Duodenal mucosa (tissue), 2 donors: ENCODE results near the gene ALG8.

Experiments used
- H3K27ac ChIP-seq: one replicate; pipeline ENCODE4 v1.7.0; 2013; ENCODE audit warnings: low read depth, low read length
- H3K27me3 ChIP-seq, 2 donors: one replicate each; pipeline ENCODE4 v1.7.0; 2013; ENCODE audit warnings: low read length in 2 of 2, control low read depth in 1 of 2; ENCODE audit not compliant: insufficient read depth in 2 of 2, control insufficient read depth in 1 of 2
- H3K36me3 ChIP-seq, 2 donors: one replicate each; pipeline ENCODE4 v1.7.0; 2013; ENCODE audit warnings: low read length in 2 of 2, control low read depth in 1 of 2; ENCODE audit not compliant: insufficient read depth in 2 of 2, control insufficient read depth in 1 of 2
- H3K4me1 ChIP-seq, 2 donors: one replicate each; pipeline ENCODE4 v1.7.0; 2013; ENCODE audit warnings: low read length in 2 of 2, control low read depth in 1 of 2; ENCODE audit not compliant: insufficient read depth in 2 of 2, control insufficient read depth in 1 of 2
- H3K4me3 ChIP-seq, 2 donors: one replicate each; pipeline ENCODE4 v1.7.0; 2013; ENCODE audit warnings: low read length in 2 of 2, low read depth in 1 of 2
- H3K9ac ChIP-seq, 2 donors: one replicate each; pipeline ENCODE4 v1.7.0; 2013; ENCODE audit warnings: low read length in 2 of 2, low read depth in 1 of 2
- H3K9me3 ChIP-seq, 2 donors: one replicate each; pipeline ENCODE4 v1.7.0; 2013; ENCODE audit warnings: low read length in 2 of 2, control low read depth in 1 of 2; ENCODE audit not compliant: control insufficient read depth in 1 of 2

ALG8 gene

GRCh38 chr11:78171951-78172350 lies 32.5 kb upstream of the ALG8 start:
- Histone ChIP-seq H3K27ac (no peak overlapping the region), H3K27me3 (no peaks in the 10 kb centered on the region), H3K4me3 (no peak overlapping the region), H3K36me3 (peaks cover 0 to 20% of the 10 kb centered on the region in 2 donors), H3K4me1 (no peaks in the 10 kb centered on the region), H3K9ac (no peak overlapping the region), H3K9me3 (no peaks in the 10 kb centered on the region)

- H3K27me3 ChIP-seq: no peaks in the 10 kb centered on the region
- no peaks in the 10 kb centered on the region for H3K9me3 ChIP-seq
- H3K27ac ChIP-seq: no peak overlapping the region
- H3K4me3 ChIP-seq: no peak overlapping the region
- H3K4me1 ChIP-seq: no peaks in the 10 kb centered on the region
- peaks cover 0 to 18% of the 10 kb centered on the region in 2 donors for H3K36me3 ChIP-seq
- no peak overlapping the region for H3K9ac ChIP-seq
These were observed 31.6 kb upstream of the ALG8 start for GRCh38 chr11:78170874-78171549.

- no peaks in the 10 kb centered on the region for H3K4me1 ChIP-seq
- H3K27ac ChIP-seq: peak overlapping the region; percentile 36
- no peaks in the 10 kb centered on the region for H3K9me3 ChIP-seq
- H3K4me3 ChIP-seq: no peak overlapping the region
- no peak overlapping the region for H3K9ac ChIP-seq
- no peaks in the 10 kb centered on the region for H3K27me3 ChIP-seq
- H3K36me3 ChIP-seq: peaks cover 0 to 18% of the 10 kb centered on the region in 2 donors
These were observed 31.0 kb upstream of the ALG8 start for GRCh38 chr11:78170413-78170812.

- Histone ChIP-seq H3K9ac (no peak overlapping the region), H3K4me3 (no peak overlapping the region), H3K4me1 (no peaks in the 10 kb centered on the region)
These were observed 29.4 kb upstream of the ALG8 start for GRCh38 chr11:78168539-78169477.

GRCh38 chr11:78166855-78167469 lies 27.5 kb upstream of the ALG8 start:
- H3K27ac ChIP-seq: no peak overlapping the region
- no peak overlapping the region for H3K4me3 ChIP-seq
- no peaks in the 10 kb centered on the region for H3K4me1 ChIP-seq

More at GRCh38 chr11:78168539-78169477, 29.4 kb upstream of the ALG8 start:
- no peaks in the 10 kb centered on the region for H3K9me3 ChIP-seq
- H3K27ac ChIP-seq: no peak overlapping the region
- no peaks in the 10 kb centered on the region for H3K27me3 ChIP-seq
- H3K36me3 ChIP-seq: peaks cover 0 to 12% of the 10 kb centered on the region in 2 donors

GRCh38 chr11:78164471-78164870 lies 25.0 kb upstream of the ALG8 start:
- no peaks in the 10 kb centered on the region for H3K4me1 ChIP-seq
- H3K36me3 ChIP-seq: no peaks in the 10 kb centered on the region
- H3K9ac ChIP-seq: no peak overlapping the region
- no peaks in the 10 kb centered on the region for H3K27me3 ChIP-seq
- no peak overlapping the region for H3K4me3 ChIP-seq
- no peaks in the 10 kb centered on the region for H3K9me3 ChIP-seq
- H3K27ac ChIP-seq: no peak overlapping the region

More at GRCh38 chr11:78166855-78167469, 27.5 kb upstream of the ALG8 start:
- H3K36me3 ChIP-seq: peaks cover 0 to 3% of the 10 kb centered on the region in 2 donors
- H3K27me3 ChIP-seq: no peaks in the 10 kb centered on the region
- H3K9me3 ChIP-seq: no peaks in the 10 kb centered on the region
- no peak overlapping the region for H3K9ac ChIP-seq

GRCh38 chr11:78163828-78164227 lies 24.4 kb upstream of the ALG8 start:
- H3K27me3 ChIP-seq: no peaks in the 10 kb centered on the region
- H3K9ac ChIP-seq: no peak overlapping the region
- H3K4me1 ChIP-seq: no peaks in the 10 kb centered on the region
- H3K4me3 ChIP-seq: no peak overlapping the region
- H3K9me3 ChIP-seq: no peaks in the 10 kb centered on the region
- H3K36me3 ChIP-seq: no peaks in the 10 kb centered on the region
- no peak overlapping the region for H3K27ac ChIP-seq

GRCh38 chr11:78161962-78162371 lies 22.5 kb upstream of the ALG8 start:
- Histone ChIP-seq H3K4me3 (no peak overlapping the region), H3K36me3 (no peaks in the 10 kb centered on the region), H3K27ac (no peak overlapping the region), H3K9ac (no peak overlapping the region), H3K4me1 (no peaks in the 10 kb centered on the region), H3K27me3 (no peaks in the 10 kb centered on the region), H3K9me3 (no peaks in the 10 kb centered on the region)

- Histone ChIP-seq H3K4me1 (no peaks in the 10 kb centered on the region), H3K27ac (no peak overlapping the region)
These were observed 21.9 kb upstream of the ALG8 start for GRCh38 chr11:78161346-78161745.

GRCh38 chr11:78160557-78160956 lies 21.1 kb upstream of the ALG8 start:
- Histone ChIP-seq H3K27me3 (no peaks in the 10 kb centered on the region), H3K9ac (no peak overlapping the region), H3K27ac (no peak overlapping the region), H3K4me1 (no peaks in the 10 kb centered on the region), H3K9me3 (no peaks in the 10 kb centered on the region), H3K36me3 (no peaks in the 10 kb centered on the region), H3K4me3 (no peak overlapping the region)

More at GRCh38 chr11:78161346-78161745, 21.9 kb upstream of the ALG8 start:
- H3K27me3 ChIP-seq: no peaks in the 10 kb centered on the region
- no peaks in the 10 kb centered on the region for H3K36me3 ChIP-seq
- no peaks in the 10 kb centered on the region for H3K9me3 ChIP-seq
- H3K4me3 ChIP-seq: no peak overlapping the region
- H3K9ac ChIP-seq: no peak overlapping the region
